CD4-positive, alpha-beta T cell (primary cell): ENCODE measurements around the gene LIN28B. TPM values are rescaled to one million over a fixed set of nuclear protein-coding genes. Genes with fewer than 3 reads are reported as not detected.

Experiments
- ATAC-seq: fragments of 200-7000 bp; cut with Tn5 transposase; one replicate; pipeline ENCODE4 v1.10.0; 2022; ENCODE audit warnings: mild to moderate bottlenecking; ENCODE audit not compliant: poor library complexity
- CTCF ChIA-PET: fragments of 350-600 bp; sonication (Branson Sonifier 250); formaldehyde crosslinking; loops from one replicate; lab custom pipeline; 2021; ENCODE audit warnings: antibody characterized with exemption, inconsistent platforms; lab: Charles Lee
- POLR2A ChIA-PET: fragments of 350-600 bp; sonication (Branson Sonifier 250); formaldehyde crosslinking; loops from one replicate; lab custom pipeline; 2021; ENCODE audit warnings: antibody characterized with exemption, inconsistent platforms; lab: Charles Lee
- DNase-seq, 14 experiments: peaks; one replicate each; pipeline ENCODE4 v3.0.0-alpha.2; 2013 to 2020; ENCODE audit warnings: mixed read lengths in 2 of 14
- H3K27ac ChIP-seq, 2 donors: one replicate each; pipeline versions ENCODE4 v1.5.1 to v1.7.0; 2013; ENCODE audit warnings: low read length in 2 of 2, low read depth in 1 of 2, mild to moderate bottlenecking in 1 of 2
- H3K27me3 ChIP-seq, 2 experiments: 1 replicate in 1 of 2; 2 replicates in 1 of 2; pipeline versions ENCODE4 v1.6.1 to v1.7.0; 2013; ENCODE audit warnings: low read length in 2 of 2, control low read depth in 1 of 2, mild to moderate bottlenecking in 1 of 2, moderate library complexity in 1 of 2; ENCODE audit not compliant: insufficient read depth in 2 of 2, control insufficient read depth in 1 of 2
- H3K36me3 ChIP-seq: one replicate; pipeline ENCODE4 v1.6.1; 2013; ENCODE audit warnings: low read length, control low read depth; ENCODE audit not compliant: insufficient read depth
- H3K4me1 ChIP-seq: one replicate; pipeline ENCODE4 v1.6.1; 2013; ENCODE audit warnings: low read length, control low read depth; ENCODE audit not compliant: insufficient read depth
- H3K4me3 ChIP-seq: one replicate; pipeline ENCODE4 v1.5.1; 2013; ENCODE audit warnings: mild to moderate bottlenecking, low read length, moderate library complexity
- H3K9me3 ChIP-seq, 2 experiments: 1 replicate in 1 of 2; 2 replicates in 1 of 2; pipeline versions ENCODE4 v1.6.1 to v1.7.0; 2013; ENCODE audit warnings: low read length in 2 of 2, mild to moderate bottlenecking in 2 of 2, control low read depth in 1 of 2, moderate library complexity in 1 of 2; ENCODE audit not compliant: control insufficient read depth in 1 of 2, insufficient read depth in 1 of 2
- H3K27ac Mint-ChIP-seq: one replicate; pipeline ENCODE4 v1.8.0; 2020; ENCODE audit warnings: mixed read lengths
- H3K27me3 Mint-ChIP-seq: one replicate; pipeline ENCODE4 v1.8.0; 2021; ENCODE audit warnings: mixed read lengths
- H3K36me3 Mint-ChIP-seq: one replicate; pipeline ENCODE4 v1.8.0; 2021; ENCODE audit warnings: low read depth, mixed read lengths
- H3K4me1 Mint-ChIP-seq: one replicate; pipeline ENCODE4 v1.8.0; 2021; ENCODE audit warnings: low read depth, mixed read lengths
- H3K4me3 Mint-ChIP-seq: one replicate; pipeline ENCODE4 v1.8.0; 2020; ENCODE audit warnings: mild to moderate bottlenecking, mixed read lengths
- H3K9me3 Mint-ChIP-seq: one replicate; pipeline ENCODE4 v1.8.0; 2020; ENCODE audit warnings: mixed read lengths
- intact Hi-C, 2 experiments: fragments of 100-400 bp; cut with DNase I in 1 of 2; cut with micrococcal nuclease in 1 of 2; formaldehyde crosslinking; loops; one replicate each; pipeline versions ENCODE4 v1.15.1 to v1.9.0; 2023 to 2025; cut with DNase I, micrococcal nuclease
- total RNA-seq, 174 experiments: library from RNA in 2 of 174; stranded (reverse) in 2 of 174; gene quantifications; one replicate each; pipeline ENCODE4 v1.2.3 and lab custom pipeline; 2021 to 2026
- TF ChIP-seq, protein P1 (sequence below): fragments of 200-600 bp; IDR thresholded peaks from one replicate; pipeline ENCODE4 v1.8.0; 2022; ENCODE audit warnings: antibody characterized with exemption, mild to moderate bottlenecking

LIN28B gene
- total RNA-seq, 2 experiments from 2014 or later: not detected

- peaks cover 0 to 3% of the 10 kb centered on the region in 2 experiments for H3K9me3 ChIP-seq
- no peaks in the 10 kb centered on the region for H3K36me3 ChIP-seq
- ChIA-PET CTCF (no interaction called here), POLR2A (no interaction called here)
- no peak for DNase-seq
- peaks cover 0 to 23% of the 10 kb centered on the region in 2 experiments for H3K27me3 ChIP-seq
- H3K9me3 Mint-ChIP-seq: peaks cover 6% of the 10 kb centered on the region
- H3K4me1 ChIP-seq: no peaks in the 10 kb centered on the region
- no peak for ATAC-seq
- H3K27ac Mint-ChIP-seq: no peak overlapping the region
- H3K27me3 Mint-ChIP-seq: peaks cover 32% of the 10 kb centered on the region
- H3K27ac ChIP-seq: no peak overlapping the region
- H3K4me3 Mint-ChIP-seq: no peak overlapping the region
- intact Hi-C loops: no loop called here
- no peaks in the 10 kb centered on the region for H3K4me1 Mint-ChIP-seq
- H3K36me3 Mint-ChIP-seq: no peaks in the 10 kb centered on the region
- no peak overlapping the region for H3K4me3 ChIP-seq
- TF ChIP-seq, protein P1, sequence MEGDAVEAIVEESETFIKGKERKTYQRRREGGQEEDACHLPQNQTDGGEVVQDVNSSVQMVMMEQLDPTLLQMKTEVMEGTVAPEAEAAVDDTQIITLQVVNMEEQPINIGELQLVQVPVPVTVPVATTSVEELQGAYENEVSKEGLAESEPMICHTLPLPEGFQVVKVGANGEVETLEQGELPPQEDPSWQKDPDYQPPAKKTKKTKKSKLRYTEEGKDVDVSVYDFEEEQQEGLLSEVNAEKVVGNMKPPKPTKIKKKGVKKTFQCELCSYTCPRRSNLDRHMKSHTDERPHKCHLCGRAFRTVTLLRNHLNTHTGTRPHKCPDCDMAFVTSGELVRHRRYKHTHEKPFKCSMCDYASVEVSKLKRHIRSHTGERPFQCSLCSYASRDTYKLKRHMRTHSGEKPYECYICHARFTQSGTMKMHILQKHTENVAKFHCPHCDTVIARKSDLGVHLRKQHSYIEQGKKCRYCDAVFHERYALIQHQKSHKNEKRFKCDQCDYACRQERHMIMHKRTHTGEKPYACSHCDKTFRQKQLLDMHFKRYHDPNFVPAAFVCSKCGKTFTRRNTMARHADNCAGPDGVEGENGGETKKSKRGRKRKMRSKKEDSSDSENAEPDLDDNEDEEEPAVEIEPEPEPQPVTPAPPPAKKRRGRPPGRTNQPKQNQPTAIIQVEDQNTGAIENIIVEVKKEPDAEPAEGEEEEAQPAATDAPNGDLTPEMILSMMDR: no peak
Observed at GRCh38 chr6:105058316-105058715, 101.4 kb downstream of the LIN28B start.

GRCh38 chr6:105058846-105059245 lies 101.9 kb downstream of the LIN28B start:
- H3K4me3 Mint-ChIP-seq: no peak overlapping the region
- CTCF ChIA-PET: no interaction called here

DNA sequence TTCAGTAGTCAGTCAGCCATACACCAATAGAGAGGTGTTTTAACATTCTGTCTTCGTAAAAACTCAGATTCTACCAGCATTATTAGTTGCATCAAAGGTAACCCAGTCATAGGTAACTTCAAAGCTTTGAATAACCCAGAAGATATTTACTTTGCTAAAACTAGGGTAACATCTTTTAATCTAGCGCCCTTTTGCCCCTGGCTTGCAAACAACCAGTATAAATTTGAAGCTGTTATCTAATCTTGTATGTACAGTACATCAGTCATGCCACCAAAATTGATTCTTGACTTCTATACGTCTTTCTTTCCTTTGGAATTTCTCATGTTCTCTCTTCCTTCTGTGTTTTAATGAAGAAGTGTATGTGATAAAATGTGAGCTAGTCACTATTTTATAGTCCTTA lies 109.3 kb downstream of the LIN28B start:
- Mint-ChIP-seq H3K27me3 (peaks cover 56% of the 10 kb centered on the region), H3K9me3 (no peaks in the 10 kb centered on the region), H3K36me3 (no peaks in the 10 kb centered on the region), H3K4me1 (no peaks in the 10 kb centered on the region), H3K27ac (no peak overlapping the region), H3K4me3 (no peak overlapping the region)
- ChIA-PET POLR2A (no interaction called here), CTCF (no interaction called here)
- ATAC-seq (no peak), DNase-seq (no peak)
- Histone ChIP-seq H3K27me3 (peaks cover 0 to 23% of the 10 kb centered on the region in 2 experiments), H3K9me3 (no peaks in the 10 kb centered on the region), H3K36me3 (no peaks in the 10 kb centered on the region), H3K4me1 (no peaks in the 10 kb centered on the region), H3K27ac (no peak overlapping the region), H3K4me3 (no peak overlapping the region)
- TF ChIP-seq, protein P1: no peak
- intact Hi-C loops: no loop called here

More at GRCh38 chr6:105058846-105059245, 101.9 kb downstream of the LIN28B start:
- H3K27ac ChIP-seq: no peak overlapping the region
- Mint-ChIP-seq H3K27me3 (peaks cover 34% of the 10 kb centered on the region), H3K9me3 (peaks cover 6% of the 10 kb centered on the region), H3K4me1 (no peaks in the 10 kb centered on the region), H3K36me3 (no peaks in the 10 kb centered on the region), H3K27ac (no peak overlapping the region)
- no peak for ATAC-seq
- intact Hi-C loops: no loop called here
- H3K4me1 ChIP-seq: no peaks in the 10 kb centered on the region
- DNase-seq: no peak
- POLR2A ChIA-PET: no interaction called here
- no peak overlapping the region for H3K4me3 ChIP-seq
- TF ChIP-seq, protein P1: no peak
- H3K36me3 ChIP-seq: no peaks in the 10 kb centered on the region
- H3K9me3 ChIP-seq: peaks cover 0 to 3% of the 10 kb centered on the region in 2 experiments
- H3K27me3 ChIP-seq: peaks cover 0 to 23% of the 10 kb centered on the region in 2 experiments
